GM21360 (cell line): ENCODE results near the gene KRTAP1-4.
"Not testable (repeated sequence)": the region's sequence is repeated elsewhere in the genome, so short reads cannot be mapped to it uniquely, and the experiment has no call there.

Experiments
- ATAC-seq: cut with Tn5 transposase; IDR thresholded peaks from one replicate; pipeline ENCODE4 v1.9.1; 2021; ENCODE audit warnings: mild to moderate bottlenecking, moderate library complexity; ENCODE audit not compliant: unreplicated experiment

Gene KRTAP1-4

GRCh38 chr17:41029633-41030245 lies at the start of gene KRTAP1-4:
TSS of gene KRTAP1-4 (minus strand) at chr17:41030195. CDS start at chr17:41030078, 117 bp downstream.
- ATAC-seq: no peak

GRCh38 chr17:41076788-41077187 lies 46.8 kb upstream of the KRTAP1-4 start:
- ATAC-seq: no peak

- ATAC-seq: no peak
These were observed 43.7 kb upstream of the KRTAP1-4 start for GRCh38 chr17:41073676-41074075.

GRCh38 chr17:41071606-41072360 lies 41.8 kb upstream of the KRTAP1-4 start:
- no peak for ATAC-seq

- no peak for ATAC-seq
These were observed 39.0 kb upstream of the KRTAP1-4 start for GRCh38 chr17:41069031-41069430.

GRCh38 chr17:41067281-41067680 lies 37.3 kb upstream of the KRTAP1-4 start:
- ATAC-seq: no peak

GRCh38 chr17:41065829-41066624 lies 36.0 kb upstream of the KRTAP1-4 start, which contains the start of gene KRTAP2-4:
TSS of gene KRTAP2-4 (minus strand) at chr17:41065879. CDS start at chr17:41065845, 34 bp downstream.
- ATAC-seq: no peak

GRCh38 chr17:41065016-41065689 lies 35.2 kb upstream of the KRTAP1-4 start:
- not testable (repeated sequence) for ATAC-seq

- no peak for ATAC-seq
These were observed 34.3 kb upstream of the KRTAP1-4 start for GRCh38 chr17:41064301-41064700.

- ATAC-seq: no peak
These were observed 33.5 kb upstream of the KRTAP1-4 start for GRCh38 chr17:41063449-41063848.

- ATAC-seq: no peak
These were observed 32.0 kb upstream of the KRTAP1-4 start for GRCh38 chr17:41061964-41062363.

GRCh38 chr17:41060052-41060604 lies 30.1 kb upstream of the KRTAP1-4 start, which contains the start of gene KRTAP2-3:
TSS of gene KRTAP2-3 (minus strand) at chr17:41060114. CDS start at chr17:41060050, 64 bp downstream.
- no peak for ATAC-seq

- not testable (repeated sequence) for ATAC-seq
These were observed 29.5 kb upstream of the KRTAP1-4 start for GRCh38 chr17:41059276-41060051.

- no peak for ATAC-seq
These were observed 28.7 kb upstream of the KRTAP1-4 start for GRCh38 chr17:41058741-41059140.

GRCh38 chr17:41057547-41057946 lies 27.6 kb upstream of the KRTAP1-4 start:
- ATAC-seq: no peak

- ATAC-seq: not testable (repeated sequence)
These were observed 25.1 kb upstream of the KRTAP1-4 start, which contains the start of gene KRTAP2-2 for GRCh38 chr17:41055130-41055529. TSS of gene KRTAP2-2 (minus strand) at chr17:41055230. CDS start at chr17:41055211, 19 bp downstream.

GRCh38 chr17:41054556-41054955 lies 24.6 kb upstream of the KRTAP1-4 start:
- ATAC-seq: not testable (repeated sequence)

- ATAC-seq: no peak
These were observed 24.0 kb upstream of the KRTAP1-4 start for GRCh38 chr17:41054025-41054424.

GRCh38 chr17:41052566-41052965 lies 22.6 kb upstream of the KRTAP1-4 start:
- ATAC-seq: no peak

- no peak for ATAC-seq
These were observed 19.1 kb upstream of the KRTAP1-4 start for GRCh38 chr17:41049110-41049509.
